PC-9 (cell line): ENCODE results near the gene PITRM1.

Experiments
- CTCF ChIP-seq: fragments of 200-600 bp; sonication (generic); conservative IDR thresholded peaks from 2 replicates; pipeline ENCODE4 v1.6.1; 2017; ENCODE audit warnings: mixed run types, antibody characterized with exemption, mild to moderate bottlenecking, moderate library complexity
- EZH2 ChIP-seq: fragments of 200-600 bp; sonication (generic); IDR thresholded peaks from 2 replicates; pipeline ENCODE4 v1.8.0; 2017; ENCODE audit warnings: antibody characterized with exemption, low read depth

DNA sequence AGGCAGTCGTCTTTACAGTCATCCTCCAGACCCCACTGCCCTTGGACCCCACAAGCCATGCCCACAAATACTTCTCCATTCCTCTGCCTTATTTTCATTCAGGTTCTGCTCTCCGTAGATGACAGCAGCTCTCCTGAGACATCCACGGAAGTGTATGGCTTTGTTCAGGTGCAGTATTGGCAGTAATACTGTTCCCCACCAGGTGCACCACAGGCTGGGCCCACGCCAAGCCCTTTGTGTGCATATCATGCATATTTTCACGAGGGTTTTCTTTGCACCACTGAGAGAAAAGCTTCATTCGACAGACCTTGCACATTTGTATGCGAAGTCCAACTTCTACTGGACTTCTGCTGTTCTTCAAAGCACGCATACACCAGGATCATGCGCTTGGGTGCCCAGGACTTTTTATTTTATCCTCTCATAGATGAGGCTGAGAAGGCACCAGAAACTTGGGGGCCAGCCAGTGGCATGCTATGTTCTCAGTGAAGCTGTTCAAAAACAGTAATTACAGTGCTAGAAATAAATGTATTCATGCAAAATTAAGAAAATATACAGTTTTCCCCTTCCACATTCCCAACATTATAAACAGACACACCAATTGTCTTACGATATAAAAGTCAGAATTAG is 37.8 kb upstream of the PITRM1 start:
- TF ChIP-seq CTCF, result no peak
- TF ChIP-seq EZH2, result no peak
